GM23338 (cell line): ENCODE data around the gene NEMP2. TPM values are rescaled to one million over a fixed set of nuclear protein-coding genes. Genes with fewer than 3 reads are reported as not detected.

Experiments
- ATAC-seq: fragments of 200-7000 bp; cut with Tn5 transposase; 3 replicates; pipeline ENCODE4 v1.9.1; 2020
- DNase-seq: peaks from one replicate; pipeline ENCODE4 v3.0.0-alpha.2; 2015; ENCODE audit warnings: low spot score
- H2AFZ ChIP-seq: fragments of 200-600 bp; sonication (generic); 2 replicates; pipeline ENCODE4 v1.8.0; 2016; ENCODE audit warnings: antibody characterized with exemption, mild to moderate bottlenecking, moderate library complexity
- H3F3A ChIP-seq: fragments of 200-600 bp; sonication (generic); replicated peaks from 2 replicates; pipeline ENCODE4 v1.8.0; 2017; ENCODE audit warnings: antibody characterized with exemption, mixed run types, low read depth
- H3K27ac ChIP-seq: fragments of 200-600 bp; sonication (generic); 2 replicates; pipeline ENCODE4 v1.6.1; 2016; ENCODE audit warnings: low read depth
- H3K27me3 ChIP-seq: fragments of 200-600 bp; sonication (generic); 2 replicates; pipeline ENCODE4 v1.8.0; 2016; ENCODE audit warnings: mild to moderate bottlenecking, mixed run types, moderate library complexity; ENCODE audit not compliant: insufficient read depth
- H3K36me3 ChIP-seq: fragments of 200-600 bp; sonication (generic); 2 replicates; pipeline ENCODE4 v1.8.0; 2016; ENCODE audit warnings: mild to moderate bottlenecking; ENCODE audit not compliant: insufficient read depth
- H3K4me1 ChIP-seq: fragments of 200-600 bp; sonication (generic); 2 replicates; pipeline ENCODE4 v1.8.0; 2016; ENCODE audit warnings: mild to moderate bottlenecking, moderate library complexity; ENCODE audit not compliant: insufficient read depth
- H3K4me2 ChIP-seq: fragments of 200-600 bp; sonication (generic); 2 replicates; pipeline ENCODE4 v1.7.1; 2017; ENCODE audit warnings: mixed run types
- H3K4me3 ChIP-seq: fragments of 200-600 bp; sonication (generic); 2 replicates; pipeline ENCODE4 v1.6.1; 2016; ENCODE audit warnings: mixed run types
- H3K79me2 ChIP-seq: fragments of 200-600 bp; sonication (generic); replicated peaks from 2 replicates; pipeline ENCODE4 v1.8.0; 2017; ENCODE audit warnings: mild to moderate bottlenecking; ENCODE audit not compliant: insufficient read depth
- H3K9me2 ChIP-seq: fragments of 200-600 bp; sonication (generic); 2 replicates; pipeline ENCODE4 v1.8.0; 2017; ENCODE audit not compliant: insufficient read depth
- H4K20me1 ChIP-seq: fragments of 200-600 bp; sonication (generic); replicated peaks from 2 replicates; pipeline ENCODE4 v1.8.0; 2017; ENCODE audit warnings: mild to moderate bottlenecking; ENCODE audit not compliant: insufficient read depth
- H3K27ac Mint-ChIP-seq: 2 replicates; pipeline ENCODE4 v1.8.0; 2020; ENCODE audit warnings: inconsistent platforms, mild to moderate bottlenecking, moderate library complexity, mixed read lengths
- H3K27me3 Mint-ChIP-seq: 3 replicates; pipeline ENCODE4 v1.8.0; 2022; ENCODE audit warnings: low read depth, mild to moderate bottlenecking, moderate library complexity, mixed read lengths, inconsistent platforms; ENCODE audit not compliant: insufficient read depth, poor library complexity
- H3K36me3 Mint-ChIP-seq: 3 replicates; pipeline ENCODE4 v1.8.0; 2021; ENCODE audit warnings: low read depth, mild to moderate bottlenecking, inconsistent platforms, moderate library complexity, mixed read lengths
- H3K4me1 Mint-ChIP-seq: 3 replicates; pipeline ENCODE4 v1.8.0; 2020; ENCODE audit warnings: mild to moderate bottlenecking, inconsistent platforms, mixed read lengths
- H3K4me3 Mint-ChIP-seq: 3 replicates; pipeline ENCODE4 v1.8.0; 2021; ENCODE audit warnings: moderate library complexity, mild to moderate bottlenecking, inconsistent platforms, mixed read lengths
- H3K9me3 Mint-ChIP-seq: 3 replicates; pipeline ENCODE4 v1.8.0; 2020; ENCODE audit warnings: moderate library complexity, mild to moderate bottlenecking, inconsistent platforms, mixed read lengths
- CREB1 ChIP-seq: fragments of 250-450 bp; sonication (Bioruptor Pico); IDR thresholded peaks from 2 replicates; pipeline ENCODE4 v1.5.0; 2020; ENCODE audit warnings: low read depth, mild to moderate bottlenecking, moderate library complexity
- EZH2 ChIP-seq: fragments of 200-600 bp; sonication (generic); IDR thresholded peaks from one replicate; pipeline ENCODE4 v1.8.0; 2017; ENCODE audit warnings: antibody characterized with exemption, mild to moderate bottlenecking, low read depth; ENCODE audit not compliant: unreplicated experiment
- EZH2phosphoT487 ChIP-seq: fragments of 200-600 bp; sonication (generic); IDR thresholded peaks from one replicate; pipeline ENCODE4 v1.8.1; 2018; ENCODE audit warnings: antibody characterized with exemption; ENCODE audit not compliant: unreplicated experiment
- JUNB ChIP-seq: IDR thresholded peaks from one replicate; pipeline ENCODE4 v1.6.1; 2016; ENCODE audit warnings: antibody characterized with exemption; ENCODE audit not compliant: unreplicated experiment
- NANOG ChIP-seq: IDR thresholded peaks from 2 replicates; pipeline ENCODE4 v1.6.1; 2016; ENCODE audit warnings: antibody characterized with exemption, borderline replicate concordance
- POLR2AphosphoS5 ChIP-seq: IDR thresholded peaks from 2 replicates; pipeline ENCODE4 v1.6.1; 2016; ENCODE audit warnings: antibody characterized with exemption, low read depth
- REST ChIP-seq: IDR thresholded peaks from one replicate; pipeline ENCODE4 v1.6.1; 2018; ENCODE audit warnings: antibody characterized with exemption; ENCODE audit not compliant: unreplicated experiment
- STAT1 ChIP-seq: IDR thresholded peaks from one replicate; pipeline ENCODE4 v1.6.1; 2016; ENCODE audit warnings: antibody characterized with exemption; ENCODE audit not compliant: unreplicated experiment
- ZNF114 ChIP-seq: fragments of 250-450 bp; sonication (Bioruptor Pico); IDR thresholded peaks from 2 replicates; pipeline ENCODE4 v1.5.0; 2020; ENCODE audit warnings: mild to moderate bottlenecking, moderate library complexity
- ZNF331 ChIP-seq: fragments of 250-450 bp; sonication (Bioruptor Pico); IDR thresholded peaks from 2 replicates; pipeline ENCODE4 v1.5.0; 2020; ENCODE audit warnings: low read depth, mild to moderate bottlenecking, moderate library complexity
- polyA plus RNA-seq: library from polyadenylated mRNA; unstranded; fragments of >200 nt; fragmentation: Nextera tagmentation; extraction: Ambion mirVana; gene quantifications from 2 replicates; pipeline ENCODE4 v1.2.1, GENCODE V29; 2016
- total RNA-seq: library from RNA; depleted of rRNA; stranded (reverse); fragments of >200 nt; shearing (Covaris generic); gene quantifications from 2 replicates; pipeline ENCODE4 v1.2.3, GENCODE V29; 2014
- TF ChIP-seq, protein P1 (sequence below): IDR thresholded peaks from 2 replicates; pipeline ENCODE4 v1.6.1; 2016; ENCODE audit warnings: antibody characterized with exemption
- TF ChIP-seq, protein P2 (sequence below), 2 experiments: fragments of 200-600 bp in 1 of 2; sonication (generic) in 1 of 2; conservative IDR thresholded peaks; 2 replicates each; pipeline versions ENCODE4 v1.5.1 to v1.6.1; 2016 to 2017; ENCODE audit warnings: antibody characterized with exemption in 2 of 2, low read depth in 2 of 2, mild to moderate bottlenecking in 2 of 2, moderate library complexity in 1 of 2
- TF ChIP-seq, protein P3 (sequence below): fragments of 250-450 bp; sonication (Bioruptor Pico); IDR thresholded peaks from 2 replicates; pipeline ENCODE4 v1.5.0; 2020; ENCODE audit warnings: mild to moderate bottlenecking, moderate library complexity

The NEMP2 gene
- total and polyA plus RNA-seq, 2 experiments from 2014 or later = 1.2 to 4.0 TPM

DNA sequence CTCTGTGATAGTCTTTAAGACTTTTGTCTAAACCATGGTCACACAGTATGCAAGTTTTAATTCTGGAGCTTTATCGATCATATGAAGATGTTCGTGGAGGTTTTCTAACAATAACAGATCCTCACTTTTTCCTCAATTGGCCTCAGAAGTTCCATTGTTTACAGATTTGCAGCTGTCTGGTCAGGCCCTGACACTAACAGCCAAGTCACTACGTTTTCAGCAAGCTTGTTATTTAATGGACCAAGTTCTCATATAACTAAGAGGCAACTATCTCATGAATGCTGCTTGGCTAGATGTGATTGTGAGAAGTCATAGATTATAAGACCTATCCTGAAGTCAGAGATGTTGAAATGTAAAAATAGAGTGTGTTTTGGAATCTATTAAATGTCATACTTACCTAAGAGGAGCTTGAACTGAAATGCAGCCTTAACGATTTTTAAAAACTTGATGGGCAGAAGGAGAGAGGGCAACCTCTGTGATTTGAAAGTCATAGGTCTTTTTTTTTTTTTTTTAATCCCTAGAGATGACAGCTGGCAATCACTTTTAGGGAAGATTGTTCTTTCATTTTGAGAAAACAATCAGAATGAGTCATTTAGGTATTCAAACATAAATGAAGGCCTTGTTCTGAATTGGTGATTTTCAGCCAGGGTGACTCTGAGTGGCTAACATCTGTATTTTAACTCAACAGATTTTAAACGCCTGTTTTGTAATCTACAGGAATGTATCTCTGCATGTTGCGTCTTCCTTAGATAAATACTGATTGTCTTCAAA, 48.4 kb upstream of the NEMP2 start:
- no peaks in the 10 kb centered on the region for H3K9me3 Mint-ChIP-seq
- H2AFZ ChIP-seq = no peak overlapping the region
- DNase-seq (no peak), ATAC-seq (no peak)
- no peaks in the 10 kb centered on the region for H4K20me1 ChIP-seq
- no peak overlapping the region for H3K27ac ChIP-seq
- H3K9me2 ChIP-seq = peaks cover 3% of the 10 kb centered on the region; the same call in 1 of the 2 replicates
- TF ChIP-seq ZNF331 = no peak
- no peak for TF ChIP-seq EZH2
- no peak for TF ChIP-seq JUNB
- TF ChIP-seq, protein P1, sequence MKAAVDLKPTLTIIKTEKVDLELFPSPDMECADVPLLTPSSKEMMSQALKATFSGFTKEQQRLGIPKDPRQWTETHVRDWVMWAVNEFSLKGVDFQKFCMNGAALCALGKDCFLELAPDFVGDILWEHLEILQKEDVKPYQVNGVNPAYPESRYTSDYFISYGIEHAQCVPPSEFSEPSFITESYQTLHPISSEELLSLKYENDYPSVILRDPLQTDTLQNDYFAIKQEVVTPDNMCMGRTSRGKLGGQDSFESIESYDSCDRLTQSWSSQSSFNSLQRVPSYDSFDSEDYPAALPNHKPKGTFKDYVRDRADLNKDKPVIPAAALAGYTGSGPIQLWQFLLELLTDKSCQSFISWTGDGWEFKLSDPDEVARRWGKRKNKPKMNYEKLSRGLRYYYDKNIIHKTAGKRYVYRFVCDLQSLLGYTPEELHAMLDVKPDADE = no peak
- no peak for TF ChIP-seq REST
- TF ChIP-seq, protein P2, sequence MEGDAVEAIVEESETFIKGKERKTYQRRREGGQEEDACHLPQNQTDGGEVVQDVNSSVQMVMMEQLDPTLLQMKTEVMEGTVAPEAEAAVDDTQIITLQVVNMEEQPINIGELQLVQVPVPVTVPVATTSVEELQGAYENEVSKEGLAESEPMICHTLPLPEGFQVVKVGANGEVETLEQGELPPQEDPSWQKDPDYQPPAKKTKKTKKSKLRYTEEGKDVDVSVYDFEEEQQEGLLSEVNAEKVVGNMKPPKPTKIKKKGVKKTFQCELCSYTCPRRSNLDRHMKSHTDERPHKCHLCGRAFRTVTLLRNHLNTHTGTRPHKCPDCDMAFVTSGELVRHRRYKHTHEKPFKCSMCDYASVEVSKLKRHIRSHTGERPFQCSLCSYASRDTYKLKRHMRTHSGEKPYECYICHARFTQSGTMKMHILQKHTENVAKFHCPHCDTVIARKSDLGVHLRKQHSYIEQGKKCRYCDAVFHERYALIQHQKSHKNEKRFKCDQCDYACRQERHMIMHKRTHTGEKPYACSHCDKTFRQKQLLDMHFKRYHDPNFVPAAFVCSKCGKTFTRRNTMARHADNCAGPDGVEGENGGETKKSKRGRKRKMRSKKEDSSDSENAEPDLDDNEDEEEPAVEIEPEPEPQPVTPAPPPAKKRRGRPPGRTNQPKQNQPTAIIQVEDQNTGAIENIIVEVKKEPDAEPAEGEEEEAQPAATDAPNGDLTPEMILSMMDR (conservative IDR thresholded peaks at IDR 0.05; ENCODE audit: low read depth in 2 of 2) = no peak
- no peak for TF ChIP-seq STAT1
- no peak for TF ChIP-seq ZNF114
- TF ChIP-seq, protein P3, sequence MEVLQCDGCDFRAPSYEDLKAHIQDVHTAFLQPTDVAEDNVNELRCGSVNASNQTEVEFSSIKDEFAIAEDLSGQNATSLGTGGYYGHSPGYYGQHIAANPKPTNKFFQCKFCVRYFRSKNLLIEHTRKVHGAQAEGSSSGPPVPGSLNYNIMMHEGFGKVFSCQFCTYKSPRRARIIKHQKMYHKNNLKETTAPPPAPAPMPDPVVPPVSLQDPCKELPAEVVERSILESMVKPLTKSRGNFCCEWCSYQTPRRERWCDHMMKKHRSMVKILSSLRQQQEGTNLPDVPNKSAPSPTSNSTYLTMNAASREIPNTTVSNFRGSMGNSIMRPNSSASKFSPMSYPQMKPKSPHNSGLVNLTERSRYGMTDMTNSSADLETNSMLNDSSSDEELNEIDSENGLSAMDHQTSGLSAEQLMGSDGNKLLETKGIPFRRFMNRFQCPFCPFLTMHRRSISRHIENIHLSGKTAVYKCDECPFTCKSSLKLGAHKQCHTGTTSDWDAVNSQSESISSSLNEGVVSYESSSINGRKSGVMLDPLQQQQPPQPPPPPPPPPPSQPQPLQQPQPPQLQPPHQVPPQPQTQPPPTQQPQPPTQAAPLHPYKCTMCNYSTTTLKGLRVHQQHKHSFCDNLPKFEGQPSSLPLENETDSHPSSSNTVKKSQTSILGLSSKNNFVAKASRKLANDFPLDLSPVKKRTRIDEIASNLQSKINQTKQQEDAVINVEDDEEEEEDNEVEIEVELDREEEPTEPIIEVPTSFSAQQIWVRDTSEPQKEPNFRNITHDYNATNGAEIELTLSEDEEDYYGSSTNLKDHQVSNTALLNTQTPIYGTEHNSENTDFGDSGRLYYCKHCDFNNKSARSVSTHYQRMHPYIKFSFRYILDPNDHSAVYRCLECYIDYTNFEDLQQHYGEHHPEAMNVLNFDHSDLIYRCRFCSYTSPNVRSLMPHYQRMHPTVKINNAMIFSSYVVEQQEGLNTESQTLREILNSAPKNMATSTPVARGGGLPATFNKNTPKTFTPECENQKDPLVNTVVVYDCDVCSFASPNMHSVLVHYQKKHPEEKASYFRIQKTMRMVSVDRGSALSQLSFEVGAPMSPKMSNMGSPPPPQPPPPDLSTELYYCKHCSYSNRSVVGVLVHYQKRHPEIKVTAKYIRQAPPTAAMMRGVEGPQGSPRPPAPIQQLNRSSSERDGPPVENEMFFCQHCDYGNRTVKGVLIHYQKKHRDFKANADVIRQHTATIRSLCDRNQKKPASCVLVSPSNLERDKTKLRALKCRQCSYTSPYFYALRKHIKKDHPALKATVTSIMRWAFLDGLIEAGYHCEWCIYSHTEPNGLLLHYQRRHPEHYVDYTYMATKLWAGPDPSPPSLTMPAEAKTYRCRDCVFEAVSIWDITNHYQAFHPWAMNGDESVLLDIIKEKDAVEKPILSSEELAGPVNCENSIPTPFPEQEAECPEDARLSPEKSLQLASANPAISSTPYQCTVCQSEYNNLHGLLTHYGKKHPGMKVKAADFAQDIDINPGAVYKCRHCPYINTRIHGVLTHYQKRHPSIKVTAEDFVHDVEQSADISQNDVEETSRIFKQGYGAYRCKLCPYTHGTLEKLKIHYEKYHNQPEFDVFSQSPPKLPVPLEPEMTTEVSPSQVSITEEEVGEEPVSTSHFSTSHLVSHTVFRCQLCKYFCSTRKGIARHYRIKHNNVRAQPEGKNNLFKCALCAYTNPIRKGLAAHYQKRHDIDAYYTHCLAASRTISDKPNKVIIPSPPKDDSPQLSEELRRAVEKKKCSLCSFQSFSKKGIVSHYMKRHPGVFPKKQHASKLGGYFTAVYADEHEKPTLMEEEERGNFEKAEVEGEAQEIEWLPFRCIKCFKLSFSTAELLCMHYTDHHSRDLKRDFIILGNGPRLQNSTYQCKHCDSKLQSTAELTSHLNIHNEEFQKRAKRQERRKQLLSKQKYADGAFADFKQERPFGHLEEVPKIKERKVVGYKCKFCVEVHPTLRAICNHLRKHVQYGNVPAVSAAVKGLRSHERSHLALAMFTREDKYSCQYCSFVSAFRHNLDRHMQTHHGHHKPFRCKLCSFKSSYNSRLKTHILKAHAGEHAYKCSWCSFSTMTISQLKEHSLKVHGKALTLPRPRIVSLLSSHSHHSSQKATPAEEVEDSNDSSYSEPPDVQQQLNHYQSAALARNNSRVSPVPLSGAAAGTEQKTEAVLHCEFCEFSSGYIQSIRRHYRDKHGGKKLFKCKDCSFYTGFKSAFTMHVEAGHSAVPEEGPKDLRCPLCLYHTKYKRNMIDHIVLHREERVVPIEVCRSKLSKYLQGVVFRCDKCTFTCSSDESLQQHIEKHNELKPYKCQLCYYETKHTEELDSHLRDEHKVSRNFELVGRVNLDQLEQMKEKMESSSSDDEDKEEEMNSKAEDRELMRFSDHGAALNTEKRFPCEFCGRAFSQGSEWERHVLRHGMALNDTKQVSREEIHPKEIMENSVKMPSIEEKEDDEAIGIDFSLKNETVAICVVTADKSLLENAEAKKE (CRISPR knock-in tag) = no peak
- TF ChIP-seq POLR2AphosphoS5 = no peak
- TF ChIP-seq NANOG = no peak
- TF ChIP-seq EZH2phosphoT487 = no peak
- no peak for TF ChIP-seq CREB1 (CRISPR knock-in tag)
- no peak overlapping the region for H3K4me3 Mint-ChIP-seq
- no peak overlapping the region for H3K27ac Mint-ChIP-seq
- no peaks in the 10 kb centered on the region for H3K36me3 ChIP-seq
- H3F3A ChIP-seq = no peaks in the 10 kb centered on the region
- H3K79me2 ChIP-seq = no peaks in the 10 kb centered on the region
- H3K4me2 ChIP-seq = no peak overlapping the region
- no peaks in the 10 kb centered on the region for H3K4me1 ChIP-seq
- H3K27me3 ChIP-seq = no peaks in the 10 kb centered on the region
- H3K36me3 Mint-ChIP-seq = 0 out of 3 replicates have a peak, but pooled peaks cover 3% of the 10 kb centered on the region
- H3K4me1 Mint-ChIP-seq = no peaks in the 10 kb centered on the region
- no peaks in the 10 kb centered on the region for H3K27me3 Mint-ChIP-seq
- H3K4me3 ChIP-seq = no peak overlapping the region
